HEK293T (cell line): Measurements from ENCODE around the gene WNK2.

Source experiments
- ARNT ChIP-seq: fragments of 450-650 bp; IDR thresholded peaks from 2 replicates; pipeline ENCODE4 v1.6.1; 2017; ENCODE audit warnings: mild to moderate bottlenecking
- BHLHE40 ChIP-seq: fragments of 450-650 bp; IDR thresholded peaks from 2 replicates; pipeline ENCODE4 v1.6.1; 2016; ENCODE audit warnings: mild to moderate bottlenecking, moderate library complexity, borderline replicate concordance
- FOXM1 ChIP-seq: fragments of 450-650 bp; IDR thresholded peaks from 2 replicates; pipeline ENCODE4 v1.6.1; 2017; ENCODE audit warnings: mild to moderate bottlenecking, borderline replicate concordance
- LEF1 ChIP-seq: fragments of 450-650 bp; IDR thresholded peaks from 2 replicates; pipeline ENCODE4 v1.6.1; 2017; ENCODE audit warnings: mild to moderate bottlenecking, borderline replicate concordance
- SP1 ChIP-seq: fragments of 450-650 bp; IDR thresholded peaks from 2 replicates; pipeline ENCODE4 v1.6.1; 2017
- SUZ12 ChIP-seq: fragments of 450-650 bp; IDR thresholded peaks from 2 replicates; pipeline ENCODE4 v1.6.1; 2016; ENCODE audit warnings: mild to moderate bottlenecking
- TARDBP ChIP-seq: fragments of 450-650 bp; IDR thresholded peaks from 2 replicates; pipeline ENCODE4 v1.6.1; 2016
- TF ChIP-seq, protein P1 (sequence below): fragments of 450-650 bp; IDR thresholded peaks from 2 replicates; pipeline ENCODE4 v1.6.1; 2016

DNA sequence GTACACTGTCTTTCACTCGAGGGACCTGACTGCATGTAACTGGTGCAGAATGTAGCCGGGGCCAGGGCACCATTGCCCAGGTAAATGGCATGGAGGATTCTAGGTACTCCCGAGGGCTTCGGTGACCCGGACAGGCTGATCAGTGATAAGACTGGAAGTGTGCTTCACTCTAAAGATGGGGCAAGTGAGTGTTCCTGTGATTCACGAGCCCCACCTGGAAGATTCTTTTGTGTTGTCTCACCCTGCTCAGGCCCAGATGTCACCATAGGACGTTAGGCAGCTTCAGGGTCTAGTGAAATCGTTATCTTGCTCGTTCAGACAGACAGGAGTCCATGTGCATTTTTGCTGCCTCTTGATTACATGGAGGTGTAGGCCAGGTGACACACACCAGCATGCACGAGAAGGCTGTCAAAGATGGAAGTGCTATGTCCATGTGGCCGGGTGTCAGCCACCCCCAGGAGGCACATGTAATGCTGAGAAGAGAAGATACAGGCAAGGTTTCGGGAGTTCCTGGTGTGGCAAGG is 73.9 kb downstream of the WNK2 start:
- TF ChIP-seq BHLHE40 (no peak), SP1 (no peak), SUZ12 (no peak), TARDBP (no peak), ARNT (no peak), LEF1 (no peak), FOXM1 (no peak)
- TF ChIP-seq, protein P1, sequence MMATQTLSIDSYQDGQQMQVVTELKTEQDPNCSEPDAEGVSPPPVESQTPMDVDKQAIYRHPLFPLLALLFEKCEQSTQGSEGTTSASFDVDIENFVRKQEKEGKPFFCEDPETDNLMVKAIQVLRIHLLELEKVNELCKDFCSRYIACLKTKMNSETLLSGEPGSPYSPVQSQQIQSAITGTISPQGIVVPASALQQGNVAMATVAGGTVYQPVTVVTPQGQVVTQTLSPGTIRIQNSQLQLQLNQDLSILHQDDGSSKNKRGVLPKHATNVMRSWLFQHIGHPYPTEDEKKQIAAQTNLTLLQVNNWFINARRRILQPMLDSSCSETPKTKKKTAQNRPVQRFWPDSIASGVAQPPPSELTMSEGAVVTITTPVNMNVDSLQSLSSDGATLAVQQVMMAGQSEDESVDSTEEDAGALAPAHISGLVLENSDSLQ, result no peak
